Ishikawa (cell line): ENCODE results near the gene ICAM2.

Experiments
- CEBPB ChIP-seq: IDR thresholded peaks from 2 replicates; pipeline ENCODE4 v1.6.1; 2012
- EGR1 ChIP-seq: IDR thresholded peaks from 2 replicates; pipeline ENCODE4 v1.6.1; 2012
- FOXM1 ChIP-seq: IDR thresholded peaks from 2 replicates; pipeline ENCODE4 v1.6.1; 2012; ENCODE audit warnings: low read depth, borderline replicate concordance
- YY1 ChIP-seq: IDR thresholded peaks from 2 replicates; pipeline ENCODE4 v1.6.1; 2012; ENCODE audit warnings: low read depth
- ZBTB7A ChIP-seq: IDR thresholded peaks from 2 replicates; pipeline ENCODE4 v1.6.1; 2012; ENCODE audit warnings: low read depth

DNA sequence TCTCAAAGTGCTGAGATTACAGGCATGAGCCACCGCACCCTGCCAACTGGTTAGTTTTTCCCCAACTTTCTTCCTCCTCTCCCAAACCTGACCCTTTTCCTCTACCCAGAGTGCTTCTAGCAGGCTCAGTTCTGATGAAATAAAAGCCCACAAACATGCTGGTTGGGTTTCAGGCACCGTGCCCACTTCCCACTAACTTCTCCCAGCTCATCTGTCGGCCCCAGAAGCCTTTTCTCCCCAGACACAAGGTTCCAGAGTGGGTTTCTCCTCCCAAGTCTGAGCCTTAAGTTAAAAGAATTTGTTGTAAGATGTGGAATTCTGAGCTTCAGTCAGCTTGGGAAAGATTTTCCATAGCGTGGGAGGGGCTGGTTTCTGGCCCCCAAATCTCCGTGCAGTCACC, 36.2 kb downstream of the ICAM2 start:
- no peak for TF ChIP-seq CEBPB
- TF ChIP-seq YY1: no peak
- no peak for TF ChIP-seq EGR1
- no peak for TF ChIP-seq FOXM1
- TF ChIP-seq ZBTB7A: no peak
